Peyer's patch (tissue), 4 donors: ENCODE data around the gene GABRG3.

Experiments
- CTCF ChIP-seq, 6 experiments: fragments of 450-650 bp in 4 of 6; fragments of 200-600 bp in 2 of 6; sonication (generic) in 1 of 6; IDR thresholded peaks; one replicate each; pipeline ENCODE4 v1.5.1; 2017 to 2019; ENCODE audit warnings: antibody characterized with exemption in 6 of 6, mild to moderate bottlenecking in 3 of 6, moderate library complexity in 1 of 6
- POLR2A ChIP-seq, 2 donors: fragments of 450-650 bp; IDR thresholded peaks; one replicate each; pipeline ENCODE4 v1.5.1; 2017; ENCODE audit warnings: antibody characterized with exemption in 2 of 2, mild to moderate bottlenecking in 2 of 2, moderate library complexity in 2 of 2

GRCh38 chr15:27589260-27589659, 618.3 kb downstream of the GABRG3 start:
- TF ChIP-seq CTCF (IDR thresholded peaks at IDR 0.05) (no peak), POLR2A (IDR thresholded peaks at IDR 0.05) (no peak)
